ENCODE results near the gene SLC35F2. TPM values are rescaled to one million over a fixed set of nuclear protein-coding genes. Genes with fewer than 3 reads are reported as not detected.
A peak's percentile ranks its signal among the peaks of the same experiment; 100 is the strongest.

Gene SLC35F2
- total RNA-seq, 1 donor = 14.7 TPM

DNA sequence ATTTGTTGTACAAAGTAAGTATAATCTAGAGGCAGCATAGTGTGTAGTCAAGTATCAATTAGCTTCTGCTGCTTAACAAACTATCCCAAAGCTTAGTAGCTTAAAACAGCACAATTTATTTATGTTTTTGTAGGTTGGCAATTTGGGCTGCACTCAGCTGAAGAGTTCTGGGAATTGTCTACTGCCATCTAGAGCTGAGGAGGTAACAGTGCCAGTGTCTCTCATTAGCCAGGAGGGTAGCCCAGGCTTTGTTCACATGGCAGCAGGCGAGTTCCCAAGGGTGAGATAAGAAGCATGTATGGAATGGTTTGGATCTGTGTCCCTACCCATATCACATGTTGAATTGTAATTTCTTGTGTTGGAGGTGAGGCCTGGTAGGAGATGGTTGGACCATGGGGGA, 100.9 kb downstream of the SLC35F2 start:
- no peak overlapping the region for H3K4me3 ChIP-seq (ENCODE audit: low read depth, low read length)
- TF ChIP-seq CTCF (IDR thresholded peaks at IDR 0.05; ENCODE audit: insufficient read depth, low read depth, low read length) = peak; percentile 7
- no peak for DNase-seq (ENCODE audit: low read depth)

- TF ChIP-seq CTCF (IDR thresholded peaks at IDR 0.05; ENCODE audit: insufficient read depth, low read depth, low read length) = no peak
- no peak overlapping the region for H3K4me3 ChIP-seq (ENCODE audit: low read depth, low read length)
- no peak for DNase-seq (ENCODE audit: low read depth)
Observed at GRCh38 chr11:107756553-107756952, 102.0 kb downstream of the SLC35F2 start.

DNA sequence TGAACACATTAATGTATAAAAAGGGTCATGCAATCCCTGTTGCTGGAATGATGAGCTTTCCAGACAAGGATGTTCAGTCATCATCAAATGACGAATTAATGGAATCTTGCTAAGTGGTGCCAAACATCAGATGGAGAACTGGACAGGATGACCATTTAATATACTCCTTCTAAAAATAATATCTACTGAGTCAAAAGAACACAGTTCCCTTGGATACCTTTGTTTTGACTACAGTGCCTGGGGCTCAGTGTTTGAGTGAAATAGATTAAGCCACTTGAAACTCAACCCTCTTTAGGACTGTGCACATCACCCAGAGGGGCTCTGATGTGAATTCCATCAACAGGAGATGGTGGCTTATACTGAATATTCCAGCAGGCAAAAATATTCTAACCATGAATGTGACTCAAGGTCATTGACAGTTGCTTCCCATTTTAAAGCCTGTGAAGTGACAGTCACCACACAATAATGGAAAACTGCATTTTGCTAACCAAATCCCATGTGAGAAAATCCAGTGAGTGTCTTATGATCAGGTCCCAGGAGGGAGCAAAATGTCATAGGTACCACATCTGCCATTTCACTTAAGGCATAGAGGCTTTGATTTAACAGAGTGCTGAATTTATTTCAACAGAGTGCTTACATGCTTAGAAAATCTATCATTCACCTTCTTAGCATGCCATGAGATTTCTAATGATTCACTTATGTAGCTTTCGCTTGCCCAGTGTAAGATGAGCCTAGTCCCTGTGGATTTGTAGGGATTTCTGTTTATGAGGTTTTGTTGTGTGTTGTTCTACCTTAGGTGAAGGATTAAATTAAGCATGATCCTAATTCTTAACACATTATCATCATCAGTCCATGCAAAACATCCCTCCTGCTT, 105.4 kb downstream of the SLC35F2 start:
- DNase-seq (ENCODE audit: low read depth) = no peak

DNA sequence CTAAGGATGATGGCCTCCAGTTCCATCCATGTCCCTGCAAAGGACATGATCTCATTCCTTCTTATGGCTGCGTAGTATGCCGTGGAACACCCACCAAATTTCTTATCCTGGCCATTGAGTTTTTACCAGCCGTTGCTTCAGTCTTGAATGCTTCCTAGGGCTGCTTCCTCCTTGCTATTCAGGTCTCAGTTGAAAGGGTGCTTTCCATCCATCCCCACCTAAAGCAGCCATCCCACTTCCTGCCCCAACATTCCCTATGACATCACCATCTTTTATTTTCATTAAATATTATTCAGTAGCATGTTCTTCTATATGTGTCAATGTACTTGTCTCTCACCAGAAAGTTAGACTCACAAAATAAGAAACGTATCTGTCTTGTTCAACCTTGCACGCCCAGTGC, 106.1 kb downstream of the SLC35F2 start:
- H3K4me3 ChIP-seq (ENCODE audit: low read depth, low read length) = no peak overlapping the region
- DNase-seq (ENCODE audit: low read depth) = no peak
- TF ChIP-seq CTCF (IDR thresholded peaks at IDR 0.05; ENCODE audit: insufficient read depth, low read depth, low read length) = no peak

More for the DNA sequence above, 105.4 kb downstream of the SLC35F2 start:
- no peak overlapping the region for H3K4me3 ChIP-seq (ENCODE audit: low read depth, low read length)
- TF ChIP-seq CTCF (IDR thresholded peaks at IDR 0.05; ENCODE audit: insufficient read depth, low read depth, low read length) = no peak

- no peak overlapping the region for H3K4me3 ChIP-seq (ENCODE audit: low read depth, low read length)
- TF ChIP-seq CTCF (IDR thresholded peaks at IDR 0.05; ENCODE audit: insufficient read depth, low read depth, low read length) = no peak
- no peak for DNase-seq (ENCODE audit: low read depth)
Observed at GRCh38 chr11:107751082-107751481, 107.5 kb downstream of the SLC35F2 start.

GRCh38 chr11:107750313-107750712, 108.3 kb downstream of the SLC35F2 start:
- no peak overlapping the region for H3K4me3 ChIP-seq (ENCODE audit: low read depth, low read length)
- DNase-seq (ENCODE audit: low read depth) = no peak
- TF ChIP-seq CTCF (IDR thresholded peaks at IDR 0.05; ENCODE audit: insufficient read depth, low read depth, low read length) = no peak

Data from fibroblast of villous mesenchyme (primary cell).